ENCODE measurements around the gene ASPG. TPM values are rescaled to one million over a fixed set of nuclear protein-coding genes. Genes with fewer than 3 reads are reported as not detected.

ASPG gene
- total RNA-seq, 1 experiment from 2014 or later, result not detected

- Mint-ChIP-seq H3K4me1 (ENCODE audit: low read depth, unreplicated experiment) (no peaks in the 10 kb centered on the region), H3K27ac (ENCODE audit: unreplicated experiment) (no peak overlapping the region), H3K9me3 (ENCODE audit: low read depth, unreplicated experiment) (peaks cover 7% of the 10 kb centered on the region), H3K27me3 (ENCODE audit: unreplicated experiment) (peaks cover 49% of the 10 kb centered on the region), H3K36me3 (ENCODE audit: insufficient read depth, unreplicated experiment) (no peaks in the 10 kb centered on the region), H3K4me3 (ENCODE audit: low read depth, unreplicated experiment) (no peak overlapping the region)
- intact Hi-C loops (cut with micrococcal nuclease; ENCODE audit: unreplicated experiment), result no loop called here
- CTCF ChIA-PET, result interaction anchor here (0.9 to 1.1 kb wide), 4 partner anchors 53 to 267 kb away, joined by 3 to 4 read pairs (median 4); no protein-coding TSS in a partner anchor
- no peak for TF ChIP-seq CTCF (IDR thresholded peaks at IDR 0.05; ENCODE audit: unreplicated experiment)
- no peak for DNase-seq
- BruUV-seq (replicated peaks), result no TSS peak
These were observed 9.9 kb upstream of the ASPG start for GRCh38 chr14:104075530-104076151.

- intact Hi-C loops (cut with micrococcal nuclease; ENCODE audit: unreplicated experiment), result no loop called here
- Mint-ChIP-seq H3K27me3 (ENCODE audit: unreplicated experiment) (peaks cover 60% of the 10 kb centered on the region), H3K4me3 (ENCODE audit: low read depth, unreplicated experiment) (no peak overlapping the region), H3K4me1 (ENCODE audit: low read depth, unreplicated experiment) (no peaks in the 10 kb centered on the region), H3K36me3 (ENCODE audit: insufficient read depth, unreplicated experiment) (no peaks in the 10 kb centered on the region), H3K27ac (ENCODE audit: unreplicated experiment) (no peak overlapping the region), H3K9me3 (ENCODE audit: low read depth, unreplicated experiment) (peaks cover 7% of the 10 kb centered on the region)
- CTCF ChIA-PET, result interaction anchor here (1.0 to 1.6 kb wide), 2 partner anchors 52 to 268 kb away, joined by 3 to 7 read pairs; no protein-coding TSS in a partner anchor
- no TSS peak for BruUV-seq (replicated peaks)
- no peak for TF ChIP-seq CTCF (IDR thresholded peaks at IDR 0.05; ENCODE audit: unreplicated experiment)
- DNase-seq, result no peak
These were observed 8.8 kb upstream of the ASPG start for GRCh38 chr14:104076743-104077142.

GRCh38 chr14:104078031-104078455 is 7.5 kb upstream of the ASPG start:
- no peak overlapping the region for H3K27ac Mint-ChIP-seq (ENCODE audit: unreplicated experiment)
- intact Hi-C loops (cut with micrococcal nuclease; ENCODE audit: unreplicated experiment), result loop anchor here (1.0 kb wide), 1 partner anchor 53 kb away; no protein-coding TSS in a partner anchor
- BruUV-seq (replicated peaks), result no TSS peak
- H3K27me3 Mint-ChIP-seq (ENCODE audit: unreplicated experiment), result peaks cover 69% of the 10 kb centered on the region
- no peaks in the 10 kb centered on the region for H3K36me3 Mint-ChIP-seq (ENCODE audit: insufficient read depth, unreplicated experiment)
- H3K4me1 Mint-ChIP-seq (ENCODE audit: low read depth, unreplicated experiment), result no peaks in the 10 kb centered on the region
- H3K4me3 Mint-ChIP-seq (ENCODE audit: low read depth, unreplicated experiment), result no peak overlapping the region
- H3K9me3 Mint-ChIP-seq (ENCODE audit: low read depth, unreplicated experiment), result peaks cover 3% of the 10 kb centered on the region
- TF ChIP-seq CTCF (IDR thresholded peaks at IDR 0.05; ENCODE audit: unreplicated experiment), result peak; percentile 98
- CTCF ChIA-PET, result interaction anchor here (0.7 to 1.6 kb wide), 11 partner anchors 11 to 562 kb away, joined by 3 to 10 read pairs (median 5); no protein-coding TSS in a partner anchor
- peak; percentile 89 for DNase-seq

- Mint-ChIP-seq H3K9me3 (ENCODE audit: low read depth, unreplicated experiment) (no peaks in the 10 kb centered on the region), H3K4me1 (ENCODE audit: low read depth, unreplicated experiment) (no peaks in the 10 kb centered on the region), H3K36me3 (ENCODE audit: insufficient read depth, unreplicated experiment) (no peaks in the 10 kb centered on the region), H3K27me3 (ENCODE audit: unreplicated experiment) (peaks cover 70% of the 10 kb centered on the region), H3K4me3 (ENCODE audit: low read depth, unreplicated experiment) (no peak overlapping the region), H3K27ac (ENCODE audit: unreplicated experiment) (no peak overlapping the region)
- CTCF ChIA-PET, result no interaction called here
- DNase-seq, result no peak
- BruUV-seq (replicated peaks), result no TSS peak
- intact Hi-C loops (cut with micrococcal nuclease; ENCODE audit: unreplicated experiment), result no loop called here
- TF ChIP-seq CTCF (IDR thresholded peaks at IDR 0.05; ENCODE audit: unreplicated experiment), result no peak
These were observed 4.9 kb upstream of the ASPG start for GRCh38 chr14:104080376-104081260.

All from Calu3 (cell line).